Activated T-helper 9 cell treated with anti-CD3 and anti-CD28 coated beads, Interleukin-2, amount 50 U/mL, for 16 hours (primary cell): Measurements from ENCODE around the gene DAB1.

Experiments used
- DNase-seq: peaks from one replicate; pipeline ENCODE4 v3.0.0-alpha.2; 2020; ENCODE audit warnings: low read depth

The DAB1 gene

GRCh38 chr1:57020216-57020615, 403.6 kb downstream of the DAB1 start:
- DNase-seq = no peak

- no peak for DNase-seq
Measured at GRCh38 chr1:57019236-57019839, 404.5 kb downstream of the DAB1 start.

- DNase-seq = no peak
Measured at GRCh38 chr1:57018119-57018518, 405.7 kb downstream of the DAB1 start.

GRCh38 chr1:57017717-57018116, 406.1 kb downstream of the DAB1 start:
- no peak for DNase-seq

- no peak for DNase-seq
Measured at GRCh38 chr1:57017200-57017599, 406.7 kb downstream of the DAB1 start.

- no peak for DNase-seq
Measured at GRCh38 chr1:57015071-57015470, 408.8 kb downstream of the DAB1 start.

- DNase-seq = no peak
Measured at GRCh38 chr1:57013522-57013921, 410.3 kb downstream of the DAB1 start.

GRCh38 chr1:57012315-57012714, 411.5 kb downstream of the DAB1 start:
- DNase-seq = no peak

GRCh38 chr1:57010511-57010910, 413.3 kb downstream of the DAB1 start:
- DNase-seq = no peak

- no peak for DNase-seq
Measured at GRCh38 chr1:57007948-57008347, 415.9 kb downstream of the DAB1 start.

- DNase-seq = no peak
Measured at GRCh38 chr1:57007472-57007871, 416.4 kb downstream of the DAB1 start.

- no peak for DNase-seq
Measured at GRCh38 chr1:57003398-57004139, 420.3 kb downstream of the DAB1 start.

- no peak for DNase-seq
Measured at GRCh38 chr1:56995414-56996100, 428.3 kb downstream of the DAB1 start.

- no peak for DNase-seq
Measured at GRCh38 chr1:56993475-56993874, 430.4 kb downstream of the DAB1 start.

- DNase-seq = no peak
Measured at GRCh38 chr1:56992318-56993125, 431.3 kb downstream of the DAB1 start.

GRCh38 chr1:56991576-56991975, 432.3 kb downstream of the DAB1 start:
- no peak for DNase-seq

- no peak for DNase-seq
Measured at GRCh38 chr1:56986397-56986796, 437.5 kb downstream of the DAB1 start.

GRCh38 chr1:56985857-56986256, 438.0 kb downstream of the DAB1 start:
- no peak for DNase-seq

GRCh38 chr1:56983484-56983883, 440.4 kb downstream of the DAB1 start:
- no peak for DNase-seq

- no peak for DNase-seq
Measured at GRCh38 chr1:56979986-56980755, 443.7 kb downstream of the DAB1 start.

GRCh38 chr1:56978819-56979218, 445.0 kb downstream of the DAB1 start:
- no peak for DNase-seq

GRCh38 chr1:56977910-56978309, 445.9 kb downstream of the DAB1 start:
- no peak for DNase-seq
